Osteocyte (in vitro differentiated cells): ENCODE data around the gene EXTL1. TPM values are rescaled to one million over a fixed set of nuclear protein-coding genes. Genes with fewer than 3 reads are reported as not detected.
A peak's percentile ranks its signal among the peaks of the same experiment; 100 is the strongest.

ENCODE experiments used
- DNase-seq: peaks from one replicate; pipeline ENCODE4 v3.0.0; 2021; ENCODE audit warnings: mixed read lengths; ENCODE audit not compliant: unreplicated experiment; ENCODE audit errors: extremely low spot score
- H3K27ac Mint-ChIP-seq: one replicate; pipeline ENCODE4 v1.8.0; 2021; ENCODE audit warnings: mild to moderate bottlenecking, mixed read lengths; ENCODE audit not compliant: unreplicated experiment
- H3K27me3 Mint-ChIP-seq: one replicate; pipeline ENCODE4 v1.8.0; 2021; ENCODE audit warnings: mixed read lengths; ENCODE audit not compliant: unreplicated experiment
- H3K36me3 Mint-ChIP-seq: one replicate; pipeline ENCODE4 v1.8.0; 2021; ENCODE audit warnings: mixed read lengths; ENCODE audit not compliant: unreplicated experiment
- H3K4me1 Mint-ChIP-seq: one replicate; pipeline ENCODE4 v1.8.0; 2021; ENCODE audit warnings: mixed read lengths; ENCODE audit not compliant: unreplicated experiment
- H3K4me3 Mint-ChIP-seq: one replicate; pipeline ENCODE4 v1.8.0; 2021; ENCODE audit warnings: mild to moderate bottlenecking, moderate library complexity, mixed read lengths; ENCODE audit not compliant: unreplicated experiment
- H3K9me3 Mint-ChIP-seq: one replicate; pipeline ENCODE4 v1.8.0; 2021; ENCODE audit warnings: mixed read lengths; ENCODE audit not compliant: unreplicated experiment
- total RNA-seq: library from RNA; stranded (reverse); gene quantifications from 2 replicates; pipeline ENCODE4 v1.2.1, GENCODE V29; 2021
- TF ChIP-seq, protein P1 (sequence below): fragments of 200-600 bp; sonication (generic); IDR thresholded peaks from 2 replicates; pipeline ENCODE4 v1.5.0; 2021; ENCODE audit warnings: antibody characterized with exemption, mild to moderate bottlenecking, moderate library complexity

Gene EXTL1
- total RNA-seq, 1 donor from 2014 or later: 0.30 TPM

DNA sequence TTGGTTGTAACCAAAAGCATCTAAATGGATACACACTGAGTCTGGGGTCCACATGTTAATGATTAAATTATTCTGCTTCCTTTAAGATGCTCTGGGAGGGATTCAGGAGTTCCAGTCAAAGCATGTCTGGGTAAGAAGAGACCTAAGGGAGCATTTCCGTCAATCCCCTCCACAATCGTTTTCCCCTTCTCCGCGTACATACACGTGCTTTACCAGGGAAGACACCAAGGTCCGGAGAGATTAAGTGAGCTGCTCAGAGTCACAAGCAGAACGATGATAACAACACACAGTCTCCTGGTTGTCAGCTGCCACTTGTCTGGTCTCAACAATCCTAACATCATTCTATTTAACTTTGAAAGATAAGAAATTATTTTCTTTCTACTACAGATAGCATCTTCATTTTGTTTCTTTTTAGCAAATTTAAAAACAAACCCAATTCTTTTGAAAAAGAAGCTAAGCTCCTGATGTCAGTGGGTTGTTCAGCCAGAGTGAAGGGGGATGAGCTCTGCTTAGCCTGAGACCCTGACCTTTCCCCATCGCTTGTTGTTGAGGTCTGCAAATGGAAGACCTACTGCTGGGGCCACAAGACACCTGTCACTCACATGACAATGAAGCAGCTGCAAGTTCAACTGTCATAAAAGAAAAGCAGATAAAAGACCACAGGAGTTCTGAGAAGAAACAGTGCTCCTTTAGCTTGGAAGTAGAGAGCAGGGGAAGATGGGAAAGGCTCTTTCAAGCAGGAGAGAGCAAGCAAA is 28.2 kb upstream of the EXTL1 start:
- no peaks in the 10 kb centered on the region for H3K9me3 Mint-ChIP-seq
- H3K27ac Mint-ChIP-seq: no peak overlapping the region
- H3K4me3 Mint-ChIP-seq: no peak overlapping the region
- peaks cover 12% of the 10 kb centered on the region for H3K4me1 Mint-ChIP-seq
- no peaks in the 10 kb centered on the region for H3K27me3 Mint-ChIP-seq
- TF ChIP-seq, protein P1, sequence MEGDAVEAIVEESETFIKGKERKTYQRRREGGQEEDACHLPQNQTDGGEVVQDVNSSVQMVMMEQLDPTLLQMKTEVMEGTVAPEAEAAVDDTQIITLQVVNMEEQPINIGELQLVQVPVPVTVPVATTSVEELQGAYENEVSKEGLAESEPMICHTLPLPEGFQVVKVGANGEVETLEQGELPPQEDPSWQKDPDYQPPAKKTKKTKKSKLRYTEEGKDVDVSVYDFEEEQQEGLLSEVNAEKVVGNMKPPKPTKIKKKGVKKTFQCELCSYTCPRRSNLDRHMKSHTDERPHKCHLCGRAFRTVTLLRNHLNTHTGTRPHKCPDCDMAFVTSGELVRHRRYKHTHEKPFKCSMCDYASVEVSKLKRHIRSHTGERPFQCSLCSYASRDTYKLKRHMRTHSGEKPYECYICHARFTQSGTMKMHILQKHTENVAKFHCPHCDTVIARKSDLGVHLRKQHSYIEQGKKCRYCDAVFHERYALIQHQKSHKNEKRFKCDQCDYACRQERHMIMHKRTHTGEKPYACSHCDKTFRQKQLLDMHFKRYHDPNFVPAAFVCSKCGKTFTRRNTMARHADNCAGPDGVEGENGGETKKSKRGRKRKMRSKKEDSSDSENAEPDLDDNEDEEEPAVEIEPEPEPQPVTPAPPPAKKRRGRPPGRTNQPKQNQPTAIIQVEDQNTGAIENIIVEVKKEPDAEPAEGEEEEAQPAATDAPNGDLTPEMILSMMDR: no peak
- DNase-seq: no peak
- H3K36me3 Mint-ChIP-seq: peaks cover 2% of the 10 kb centered on the region

DNA sequence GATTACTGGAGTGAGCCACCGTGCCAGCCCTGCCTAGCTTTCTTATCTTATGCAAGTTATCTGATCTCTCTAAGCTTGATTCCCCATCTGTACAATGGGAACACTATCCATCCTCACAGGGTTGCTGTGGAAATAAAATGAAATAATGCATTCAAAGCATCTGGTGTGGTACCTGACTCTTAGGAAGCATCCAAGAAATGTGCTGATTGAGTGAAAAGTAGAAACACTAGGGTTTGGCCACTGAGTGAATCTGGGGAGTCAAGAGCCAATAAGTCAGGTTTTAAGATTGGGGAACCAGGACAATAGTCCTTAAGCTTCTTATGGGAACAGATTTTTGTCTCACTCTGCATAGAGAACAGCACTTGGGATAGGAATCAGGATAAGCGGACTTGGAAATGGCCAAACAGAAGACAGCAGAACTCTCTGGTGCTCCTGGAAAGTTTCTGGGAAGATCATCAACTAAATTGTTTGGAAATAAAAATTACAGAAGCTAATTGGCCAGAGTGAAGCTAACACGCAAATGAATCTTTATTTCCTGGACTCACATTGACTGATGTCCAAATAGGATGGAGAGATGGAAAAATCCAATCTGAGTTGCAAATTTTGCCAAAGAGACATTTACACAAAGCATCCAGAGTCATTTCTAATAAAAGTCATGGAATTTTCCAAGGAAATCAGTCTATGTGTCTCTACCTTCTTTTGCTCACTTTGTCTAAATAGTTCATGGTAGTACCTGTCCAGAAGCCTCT is 27.0 kb upstream of the EXTL1 start:
- TF ChIP-seq, protein P1: no peak
- Mint-ChIP-seq H3K9me3 (no peaks in the 10 kb centered on the region), H3K4me1 (peaks cover 16% of the 10 kb centered on the region), H3K36me3 (peaks cover 2% of the 10 kb centered on the region), H3K27me3 (no peaks in the 10 kb centered on the region), H3K4me3 (no peak overlapping the region), H3K27ac (no peak overlapping the region)
- no peak for DNase-seq

DNA sequence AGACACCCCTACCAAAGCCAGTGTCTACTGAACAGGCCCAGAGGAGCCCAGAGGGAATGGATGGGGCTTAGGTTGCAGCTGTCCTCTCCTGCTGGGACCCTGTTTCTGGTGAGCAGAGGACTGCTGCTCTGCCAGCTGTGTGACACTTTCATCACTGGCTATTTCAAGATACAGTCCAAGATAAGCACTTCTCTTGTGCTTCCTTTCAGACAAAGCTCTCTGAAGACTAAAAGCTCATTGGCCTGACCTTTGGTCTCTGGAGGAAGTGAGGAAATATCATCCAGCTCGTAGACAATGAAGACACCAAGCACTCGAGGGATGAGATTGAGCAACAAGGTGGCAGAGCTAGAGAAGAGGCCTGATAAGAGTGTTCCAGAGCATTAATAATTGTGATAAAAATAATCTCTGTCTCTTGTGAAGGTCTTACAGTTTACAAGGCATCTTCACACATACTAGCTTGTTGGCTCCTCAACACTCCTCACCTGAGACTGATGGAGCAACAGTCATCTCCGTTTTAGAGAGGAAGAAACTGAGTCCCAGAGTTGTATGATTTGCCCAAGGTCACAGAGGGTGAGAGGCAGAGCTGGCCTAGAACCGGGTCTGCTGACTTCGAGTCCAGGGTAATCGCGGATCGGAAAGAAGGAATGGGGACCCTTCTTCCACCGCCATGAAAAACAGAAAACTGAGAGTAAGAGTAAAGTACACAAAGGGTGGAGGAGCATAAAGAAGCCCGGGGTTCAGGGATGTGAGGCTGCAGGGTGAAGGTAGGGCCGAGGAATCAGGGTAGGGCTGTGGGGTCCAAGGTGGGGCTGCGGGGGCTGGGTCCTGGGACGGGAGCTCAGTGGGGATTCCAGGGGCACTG is 24.4 kb upstream of the EXTL1 start:
- no peak for DNase-seq
- Mint-ChIP-seq H3K9me3 (no peaks in the 10 kb centered on the region), H3K4me3 (peak overlapping the region; percentile 90), H3K4me1 (peaks cover 16% of the 10 kb centered on the region), H3K27me3 (no peaks in the 10 kb centered on the region), H3K36me3 (peaks cover 2% of the 10 kb centered on the region), H3K27ac (peak overlapping the region; percentile 94)
- TF ChIP-seq, protein P1: no peak

DNA sequence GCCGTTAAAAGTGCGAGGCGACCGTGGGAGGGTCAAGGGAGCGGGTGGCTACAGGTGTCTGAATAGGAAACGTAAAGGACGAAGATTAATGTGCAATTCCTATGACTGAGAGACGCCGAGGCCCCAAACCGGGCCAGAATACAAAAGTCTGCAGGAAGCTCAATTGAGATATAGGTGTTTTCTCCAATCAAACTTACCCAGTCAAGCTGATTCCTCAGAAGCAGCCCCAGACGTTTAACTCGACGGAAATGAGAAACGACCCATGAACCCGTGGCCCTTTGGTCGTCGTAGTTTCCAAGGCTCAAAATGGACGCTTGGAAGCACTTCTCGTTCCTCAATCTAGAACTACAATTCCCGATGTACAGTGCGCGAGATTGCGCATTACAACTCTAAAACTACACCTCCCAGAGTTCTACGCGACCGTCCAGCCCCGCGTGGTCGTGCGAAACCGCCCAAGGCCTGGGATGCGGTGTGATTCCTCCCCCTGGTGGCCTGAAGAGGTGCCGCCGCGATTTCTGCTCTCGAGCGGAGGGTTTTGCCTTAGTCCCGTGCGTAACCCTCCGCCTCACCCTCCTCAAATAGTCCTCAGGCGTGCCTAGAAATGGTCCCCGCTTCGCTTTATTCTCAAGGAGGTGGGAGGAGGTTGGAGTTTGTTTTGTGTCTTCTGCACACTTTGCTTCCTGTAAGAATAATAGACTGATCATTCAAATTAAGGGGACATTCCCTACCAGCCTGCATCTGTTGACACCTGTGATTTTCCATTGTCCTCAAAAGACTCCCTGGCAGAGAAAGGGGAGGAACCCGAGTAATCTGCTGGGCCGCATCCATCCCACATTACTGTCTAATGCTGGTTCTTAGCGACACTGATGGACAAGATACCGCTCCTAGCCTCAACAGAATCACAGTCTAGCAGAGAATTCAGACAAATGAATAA is 23.5 kb upstream of the EXTL1 start, which contains the start of gene PAFAH2:
PAFAH2 (minus strand) TSS at position 236 of the 934 bp plus-strand sequence. CDS start 7,247 bp downstream, outside the sequence.
- DNase-seq: peak; percentile 98
- TF ChIP-seq, protein P1: peak; percentile 98
- H3K4me1 Mint-ChIP-seq: peaks cover 16% of the 10 kb centered on the region
- peak within 1 kb of the TSS; percentile 90 for H3K4me3 Mint-ChIP-seq
- H3K36me3 Mint-ChIP-seq: peaks cover 2% of the 10 kb centered on the region
- no peaks in the 10 kb centered on the region for H3K9me3 Mint-ChIP-seq
- peak within 1 kb of the TSS; percentile 94 for H3K27ac Mint-ChIP-seq
- H3K27me3 Mint-ChIP-seq: no peaks in the 10 kb centered on the region
